Naive thymus-derived CD8-positive, alpha-beta T cell (primary cell): ENCODE data around the gene CDCA4. TPM values are rescaled to one million over a fixed set of nuclear protein-coding genes. Genes with fewer than 3 reads are reported as not detected.

Source experiments
- ATAC-seq, 2 donors: fragments of 150-1000 bp; cut with Tn5 transposase in 1 of 2; sonication (Bioruptor Pico), chemical (Tn5 transposase) in 1 of 2; 1 replicate in 1 of 2; 2 replicates in 1 of 2; pipeline ENCODE4 v1.10.0; 2021; ENCODE audit warnings: mild to moderate bottlenecking in 2 of 2, moderate library complexity in 2 of 2
- POLR2A ChIA-PET: fragments of 350-600 bp; sonication (Branson Sonifier 250); formaldehyde crosslinking; loops from one replicate; lab custom pipeline; 2021; ENCODE audit warnings: antibody characterized with exemption; lab: Charles Lee
- DNase-seq, 10 donors: peaks; one replicate each; pipeline versions ENCODE4 v3.0.0 to v3.0.0-alpha.2; 2020 to 2022
- H3K27ac Mint-ChIP-seq, 10 donors: one replicate each; pipeline ENCODE4 v1.8.0; 2020 to 2022; ENCODE audit warnings: mild to moderate bottlenecking in 10 of 10, mixed read lengths in 10 of 10, moderate library complexity in 4 of 10, inconsistent platforms in 1 of 10
- H3K27me3 Mint-ChIP-seq, 5 donors: one replicate each; pipeline ENCODE4 v1.8.0; 2021 to 2022; ENCODE audit warnings: mixed read lengths in 5 of 5
- H3K36me3 Mint-ChIP-seq, 3 donors: one replicate each; pipeline ENCODE4 v1.8.0; 2020 to 2022; ENCODE audit warnings: mixed read lengths in 3 of 3, mild to moderate bottlenecking in 2 of 3, inconsistent platforms in 1 of 3
- H3K4me1 Mint-ChIP-seq, 4 donors: one replicate each; pipeline ENCODE4 v1.8.0; 2021 to 2022; ENCODE audit warnings: mixed read lengths in 4 of 4
- H3K4me3 Mint-ChIP-seq, 10 donors: one replicate each; pipeline ENCODE4 v1.8.0; 2020 to 2022; ENCODE audit warnings: mild to moderate bottlenecking in 10 of 10, mixed read lengths in 10 of 10, moderate library complexity in 6 of 10, inconsistent platforms in 1 of 10
- H3K9me3 Mint-ChIP-seq, 9 donors: one replicate each; pipeline ENCODE4 v1.8.0; 2020 to 2022; ENCODE audit warnings: mixed read lengths in 9 of 9, mild to moderate bottlenecking in 3 of 9, inconsistent platforms in 1 of 9, moderate library complexity in 1 of 9
- polyA plus RNA-seq, 3 donors: library from polyadenylated mRNA; unstranded; fragments of 300-500 nt; fragmentation: Illumina TruSeq; gene quantifications; one replicate each; pipeline ENCODE4 v1.2.3, GENCODE V29; 2021
- total RNA-seq, 8 experiments: library from RNA in 2 of 8; stranded (reverse) in 2 of 8; gene quantifications; one replicate each; pipeline ENCODE4 v1.2.3 and lab custom pipeline; 2021 to 2026

CDCA4 gene
- total RNA-seq (10 to 100 TPM; 11.0 to 12.4 TPM), polyA plus RNA-seq (10 to 100 TPM in 2 of 3 donors, 1 to 10 TPM in 1; 8.2 to 12.0 (median 11.3) TPM), total RNA-seq (lab: John Stamatoyannopoulos, UW) (6.4 to 53.9 (median 20.3) reads per million in 6 experiments)

DNA sequence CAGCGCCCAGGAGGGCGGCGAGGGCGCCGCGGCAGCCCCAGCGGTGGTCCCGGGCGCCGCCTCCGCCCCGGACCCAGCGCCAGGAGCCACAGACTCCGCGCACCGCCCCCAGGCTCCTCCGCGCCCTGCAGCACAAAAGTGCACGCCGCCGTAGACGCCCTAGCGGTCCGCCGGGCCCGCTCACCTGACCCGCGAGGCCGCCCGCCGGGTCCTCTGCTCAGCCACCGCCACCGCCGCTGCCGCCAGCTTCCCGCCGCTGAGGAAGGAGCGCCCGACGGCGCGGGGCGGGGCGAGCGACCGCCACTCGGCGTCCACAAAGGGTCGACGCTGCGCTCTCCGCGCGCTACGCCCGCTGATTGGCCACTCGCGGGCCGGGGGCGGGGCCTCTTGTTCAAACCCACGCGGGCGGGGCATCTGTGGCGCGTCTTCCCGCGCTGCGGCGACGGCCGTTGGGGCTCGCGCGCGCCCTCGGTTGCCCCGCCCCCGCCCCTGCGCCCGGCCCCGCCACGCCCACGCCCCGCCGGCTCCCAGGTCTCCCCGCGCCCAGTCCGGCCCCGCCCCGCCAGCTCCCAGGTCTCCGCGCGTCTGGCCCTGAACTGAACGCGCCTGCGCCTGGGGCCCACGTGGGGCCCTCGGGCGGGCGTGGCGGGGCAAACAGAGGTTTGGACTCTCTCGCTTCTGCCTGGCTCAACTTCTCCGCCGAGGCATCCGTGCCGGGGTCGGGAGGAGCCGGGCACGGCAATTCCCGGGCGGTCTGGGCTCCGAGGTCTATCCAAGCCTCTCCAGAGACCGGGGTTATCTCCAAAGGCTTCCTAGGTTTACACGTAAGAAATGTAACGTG, at the start of gene CDCA4:
CDCA4 (minus strand) TSS at position 269 of the 841 bp plus-strand sequence. CDS start 9,154 bp downstream, outside the sequence.
- H3K4me3 Mint-ChIP-seq, result peak within 1 kb of the TSS; percentile 87 to 95 (median 92)
- ATAC-seq (peak; percentile 83 to 84), DNase-seq (peak; percentile 93 to 100 (median 97))
- H3K9me3 Mint-ChIP-seq, result no peaks in the 10 kb centered on the region
- H3K27me3 Mint-ChIP-seq, result no peaks in the 10 kb centered on the region
- H3K27ac Mint-ChIP-seq, result peak within 1 kb of the TSS; percentile 91 to 97 (median 94)
- POLR2A ChIA-PET, result interaction anchor here (0.8 to 3.9 kb wide), 19 partner anchors 10 to 460 kb away, joined by 3 to 25 read pairs (median 4); partner anchors contain the start of genes BRF1, CLBA1, GPR132 and SIVA1
- peaks cover 22 to 76% (median 52%) of the 10 kb centered on the region in 4 donors for H3K4me1 Mint-ChIP-seq
- H3K36me3 Mint-ChIP-seq, result peaks cover 0 to 7% (median 3%) of the 10 kb centered on the region in 3 donors

GRCh38 chr14:105069871-105070759, 49.2 kb upstream of the CDCA4 start:
- H3K27me3 Mint-ChIP-seq, result no peaks in the 10 kb centered on the region
- H3K4me3 Mint-ChIP-seq, result peak overlapping the region in 7 of 10 donors; percentile 3 to 64 (median 26)
- no peak for DNase-seq

GRCh38 chr14:105069522-105069870, 48.6 kb upstream of the CDCA4 start:
- Mint-ChIP-seq H3K4me3 (peak overlapping the region in 7 of 10 donors; percentile 3 to 64 (median 26)), H3K9me3 (no peaks in the 10 kb centered on the region), H3K27ac (peak overlapping the region; percentile 88 to 99 (median 96)), H3K27me3 (no peaks in the 10 kb centered on the region), H3K4me1 (peaks cover 22 to 81% (median 78%) of the 10 kb centered on the region in 4 donors), H3K36me3 (peaks cover 0 to 1% (median 0%) of the 10 kb centered on the region in 3 donors)
- POLR2A ChIA-PET, result interaction anchor here (1.0 kb wide), 1 partner anchor 412 kb away, joined by 3 read pairs; no protein-coding TSS in a partner anchor
- no peak for DNase-seq
- no peak for ATAC-seq

More at GRCh38 chr14:105069871-105070759, 49.2 kb upstream of the CDCA4 start:
- Mint-ChIP-seq H3K36me3 (peaks cover 0 to 1% (median 0%) of the 10 kb centered on the region in 3 donors), H3K4me1 (peaks cover 19 to 79% (median 74%) of the 10 kb centered on the region in 4 donors), H3K9me3 (no peaks in the 10 kb centered on the region), H3K27ac (peak overlapping the region; percentile 88 to 99 (median 96))
- POLR2A ChIA-PET, result interaction anchor here (1.0 to 9.1 kb wide), 4 partner anchors 7 to 412 kb away, joined by 3 to 254 read pairs (median 50); partner anchors contain the start of gene GPR132
- ATAC-seq, result no peak

GRCh38 chr14:105068818-105069217, 47.9 kb upstream of the CDCA4 start:
- no peaks in the 10 kb centered on the region for H3K27me3 Mint-ChIP-seq
- POLR2A ChIA-PET, result no interaction called here
- DNase-seq (no peak), ATAC-seq (no peak)
- peaks cover 21 to 84% (median 81%) of the 10 kb centered on the region in 4 donors for H3K4me1 Mint-ChIP-seq
- peak overlapping the region; percentile 93 to 99 (median 98) for H3K27ac Mint-ChIP-seq
- peak overlapping the region in 8 of 10 donors; percentile 5 to 87 (median 48) for H3K4me3 Mint-ChIP-seq
- no peaks in the 10 kb centered on the region for H3K9me3 Mint-ChIP-seq
- H3K36me3 Mint-ChIP-seq, result peaks cover 0 to 1% (median 0%) of the 10 kb centered on the region in 3 donors

GRCh38 chr14:105067969-105068301, 47.1 kb upstream of the CDCA4 start:
- peak in 1 of 10 donors; percentile 54 for DNase-seq
- Mint-ChIP-seq H3K4me3 (peak overlapping the region in 6 of 10 donors; percentile 23 to 97 (median 70)), H3K27ac (peak overlapping the region; percentile 94 to 99 (median 98)), H3K27me3 (no peaks in the 10 kb centered on the region), H3K4me1 (peaks cover 24 to 90% (median 86%) of the 10 kb centered on the region in 4 donors), H3K9me3 (no peaks in the 10 kb centered on the region), H3K36me3 (peaks cover 0 to 1% (median 0%) of the 10 kb centered on the region in 3 donors)
- POLR2A ChIA-PET, result interaction anchor here (1.0 to 11.8 kb wide), 5 partner anchors 7 to 82 kb away, joined by 3 to 254 read pairs (median 7); partner anchors contain the start of gene CLBA1
- no peak for ATAC-seq

- H3K4me3 Mint-ChIP-seq, result peak overlapping the region; percentile 42 to 97 (median 70)
- H3K4me1 Mint-ChIP-seq, result peaks cover 28 to 92% (median 87%) of the 10 kb centered on the region in 4 donors
- no peaks in the 10 kb centered on the region for H3K9me3 Mint-ChIP-seq
- H3K27me3 Mint-ChIP-seq, result no peaks in the 10 kb centered on the region
- peak in 4 of 10 donors; percentile 30 to 72 (median 36) for DNase-seq
- peak in 1 of 2 donors; percentile 16 for ATAC-seq
- H3K36me3 Mint-ChIP-seq, result peaks cover 0 to 2% (median 1%) of the 10 kb centered on the region in 3 donors
- POLR2A ChIA-PET, result interaction anchor here (1.0 to 11.8 kb wide), 7 partner anchors 7 to 82 kb away, joined by 3 to 254 read pairs (median 9); partner anchors contain the start of gene CLBA1
- peak overlapping the region; percentile 94 to 99 (median 98) for H3K27ac Mint-ChIP-seq
These were observed 46.5 kb upstream of the CDCA4 start for GRCh38 chr14:105067140-105067968.

GRCh38 chr14:105066240-105067071, 45.6 kb upstream of the CDCA4 start:
- no peak for ATAC-seq
- Mint-ChIP-seq H3K4me3 (peak overlapping the region; percentile 81 to 99 (median 94)), H3K27ac (peak overlapping the region; percentile 94 to 99 (median 98)), H3K27me3 (no peaks in the 10 kb centered on the region), H3K9me3 (no peaks in the 10 kb centered on the region), H3K36me3 (peaks cover 0 to 4% (median 1%) of the 10 kb centered on the region in 3 donors), H3K4me1 (peaks cover 27 to 91% (median 88%) of the 10 kb centered on the region in 4 donors)
- no peak for DNase-seq
- POLR2A ChIA-PET, result interaction anchor here (0.8 to 11.8 kb wide), 8 partner anchors 8 to 412 kb away, joined by 3 to 254 read pairs (median 8); partner anchors contain the start of genes CDCA4 and PACS2

DNA sequence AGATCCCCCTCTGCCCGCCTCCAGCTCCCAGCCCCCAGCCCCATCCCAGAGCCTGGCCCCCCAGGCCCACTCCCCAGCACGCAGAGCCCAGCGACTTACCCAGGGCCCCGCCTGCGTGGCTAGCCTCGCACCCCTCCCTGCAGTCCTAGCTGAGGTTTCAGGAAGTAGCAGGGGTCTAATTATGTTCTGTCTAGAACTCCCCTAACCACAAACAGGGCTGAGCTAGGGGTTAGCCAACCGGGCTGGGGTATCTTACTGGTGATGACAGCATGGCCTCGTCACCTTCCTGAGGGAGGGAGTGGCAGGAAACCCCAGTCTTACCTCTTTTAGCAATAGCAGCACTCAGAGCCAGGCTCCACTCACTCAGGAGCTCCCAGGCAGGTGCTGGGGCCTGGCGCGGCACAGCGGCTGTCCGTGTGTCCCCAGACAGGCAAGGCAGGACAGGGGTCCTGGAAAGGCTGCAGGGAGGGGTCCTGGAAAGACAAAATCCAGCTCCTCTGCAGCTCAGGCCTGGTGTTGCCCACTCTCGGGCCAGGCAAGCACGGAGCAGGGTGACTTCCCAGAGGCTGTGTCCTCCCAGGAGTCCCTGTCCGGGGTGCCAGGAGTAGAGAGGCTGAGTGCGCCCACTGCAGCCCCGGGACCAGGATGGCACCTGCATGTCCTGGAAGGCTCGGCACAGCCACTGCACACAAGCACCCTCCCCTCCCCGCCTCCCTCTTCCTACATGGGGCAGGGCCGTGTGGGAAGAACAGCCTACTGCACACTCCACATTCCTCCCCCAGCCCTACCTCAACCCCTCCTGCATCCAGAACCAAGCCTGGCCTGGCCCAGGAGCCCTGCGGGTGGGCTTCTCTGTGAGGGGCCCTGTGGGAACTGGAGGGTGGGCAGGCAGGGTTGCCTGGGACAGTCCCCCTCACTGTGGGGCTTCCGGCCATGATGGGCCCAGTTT, 44.7 kb upstream of the CDCA4 start, which contains the start of gene GPR132:
GPR132 (minus strand) TSS at position 151 of the 949 bp plus-strand sequence. CDS start 10,010 bp downstream, outside the sequence.
- H3K27me3 Mint-ChIP-seq, result no peaks in the 10 kb centered on the region
- H3K4me1 Mint-ChIP-seq, result peaks cover 25 to 87% (median 85%) of the 10 kb centered on the region in 4 donors
- peak; percentile 71 to 98 (median 92) for DNase-seq
- peak within 1 kb of the TSS; percentile 81 to 99 (median 94) for H3K4me3 Mint-ChIP-seq
- POLR2A ChIA-PET, result interaction anchor here (0.7 to 11.8 kb wide), 15 partner anchors 9 to 413 kb away, joined by 3 to 254 read pairs (median 4); partner anchors contain the start of genes BRF1, BTBD6, CDCA4 and PACS2
- peak; percentile 89 to 92 for ATAC-seq
- no peaks in the 10 kb centered on the region for H3K9me3 Mint-ChIP-seq
- H3K27ac Mint-ChIP-seq, result peak within 1 kb of the TSS; percentile 94 to 99 (median 98)
- H3K36me3 Mint-ChIP-seq, result peaks cover 0 to 4% (median 1%) of the 10 kb centered on the region in 3 donors

DNA sequence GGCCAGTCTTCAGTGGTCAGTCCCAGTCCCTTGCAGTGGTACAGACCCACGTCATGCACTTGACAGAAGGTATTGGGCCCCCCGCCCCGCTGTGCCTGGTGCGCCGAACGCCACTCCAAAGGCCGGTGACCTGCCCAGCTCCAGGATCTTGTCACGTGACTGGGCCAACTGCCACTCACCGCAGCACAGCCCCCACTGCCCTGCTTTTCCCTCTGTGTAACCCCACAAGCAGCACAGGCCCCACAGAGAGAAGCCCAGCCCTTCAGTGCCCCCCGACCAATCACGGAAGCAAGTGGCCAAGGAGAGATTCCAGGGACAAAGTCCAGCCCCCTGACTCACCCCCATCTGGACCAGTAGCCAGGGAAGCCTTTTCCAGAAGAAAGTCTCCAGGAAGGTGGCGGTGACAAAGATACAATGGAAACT, 43.8 kb upstream of the CDCA4 start:
- peak overlapping the region; percentile 81 to 99 (median 94) for H3K4me3 Mint-ChIP-seq
- peak overlapping the region; percentile 94 to 99 (median 98) for H3K27ac Mint-ChIP-seq
- H3K9me3 Mint-ChIP-seq, result no peaks in the 10 kb centered on the region
- peaks cover 0 to 4% (median 1%) of the 10 kb centered on the region in 3 donors for H3K36me3 Mint-ChIP-seq
- peaks cover 26 to 87% (median 85%) of the 10 kb centered on the region in 4 donors for H3K4me1 Mint-ChIP-seq
- no peaks in the 10 kb centered on the region for H3K27me3 Mint-ChIP-seq
- POLR2A ChIA-PET, result interaction anchor here (0.6 to 11.8 kb wide), 13 partner anchors 8 to 312 kb away, joined by 3 to 254 read pairs (median 4); partner anchors contain the start of genes BRF1, BTBD6, CDCA4 and SIVA1
- DNase-seq (no peak), ATAC-seq (no peak)
